Natural killer cell treated with Interleukin-12 subunit alpha and Interleukin-12 subunit beta and Interleukin-15 and Interleukin-18, amount 100 ng/mL, for 72 hours (primary cell): ENCODE measurements around the gene CNPPD1. TPM values are rescaled to one million over a fixed set of nuclear protein-coding genes. Genes with fewer than 3 reads are reported as not detected.

Source experiments
- ATAC-seq, 2 donors: fragments of 150-1000 bp; cut with Tn5 transposase in 1 of 2; sonication (Bioruptor Pico), chemical (Tn5 transposase) in 1 of 2; 2 replicates each; pipeline ENCODE4 v1.10.0; 2021
- DNase-seq: peaks from one replicate; pipeline ENCODE4 v3.0.0; 2022; ENCODE audit warnings: low spot score
- H3K27ac Mint-ChIP-seq, 2 donors: 1 replicate in 1 of 2; 2 replicates in 1 of 2; pipeline ENCODE4 v1.8.0; 2022; ENCODE audit warnings: mixed read lengths in 2 of 2, mild to moderate bottlenecking in 1 of 2, moderate library complexity in 1 of 2
- H3K27me3 Mint-ChIP-seq, 2 donors: 1 replicate in 1 of 2; 2 replicates in 1 of 2; pipeline ENCODE4 v1.8.0; 2022; ENCODE audit warnings: mixed read lengths in 2 of 2
- H3K36me3 Mint-ChIP-seq: one replicate; pipeline ENCODE4 v1.8.0; 2022; ENCODE audit warnings: mixed read lengths
- H3K4me1 Mint-ChIP-seq, 2 donors: 1 replicate in 1 of 2; 2 replicates in 1 of 2; pipeline ENCODE4 v1.8.0; 2022; ENCODE audit warnings: low read depth in 2 of 2, mixed read lengths in 2 of 2, mild to moderate bottlenecking in 1 of 2
- H3K4me3 Mint-ChIP-seq: one replicate; pipeline ENCODE4 v1.8.0; 2022; ENCODE audit warnings: mixed read lengths
- H3K9me3 Mint-ChIP-seq: 2 replicates; pipeline ENCODE4 v1.8.0; 2022; ENCODE audit warnings: mixed read lengths
- total RNA-seq, 2 donors: library from RNA; stranded (reverse); gene quantifications; one replicate each; pipeline ENCODE4 v1.2.3, GENCODE V29; 2022

Gene CNPPD1
- total RNA-seq, 2 donors from 2014 or later, result 60.8 to 68.5 TPM

DNA sequence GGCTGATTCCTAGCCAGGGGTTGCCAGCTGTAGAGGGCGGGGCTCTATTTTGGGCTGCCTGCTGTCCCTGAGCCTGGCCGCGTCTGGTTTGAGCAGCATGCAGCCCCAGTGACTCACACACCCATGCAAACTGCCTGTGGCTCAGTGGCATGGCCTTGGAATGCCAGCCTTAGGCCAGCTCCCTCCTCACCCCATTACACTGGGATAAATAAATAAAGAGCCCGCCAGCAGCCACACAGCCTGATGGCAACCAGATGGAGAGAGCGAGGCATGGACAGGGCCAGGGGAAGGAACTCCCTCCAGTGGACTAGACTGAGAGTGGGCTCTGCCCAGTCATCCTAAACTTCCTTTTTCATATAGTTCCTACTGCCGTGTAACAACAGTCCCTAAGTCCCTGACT lies 34.4 kb downstream of the CNPPD1 start:
- no peaks in the 10 kb centered on the region for H3K4me1 Mint-ChIP-seq
- H3K4me3 Mint-ChIP-seq, result no peak overlapping the region
- H3K27me3 Mint-ChIP-seq, result no peaks in the 10 kb centered on the region
- H3K9me3 Mint-ChIP-seq, result no peaks in the 10 kb centered on the region
- H3K27ac Mint-ChIP-seq, result no peak overlapping the region
- ATAC-seq (peak in 1 of 2 donors; percentile 32), DNase-seq (no peak)
- peaks cover 24% of the 10 kb centered on the region for H3K36me3 Mint-ChIP-seq

GRCh38 chr2:219140722-219141121 lies 36.0 kb downstream of the CNPPD1 start:
- ATAC-seq (no peak), DNase-seq (no peak)
- Mint-ChIP-seq H3K36me3 (peaks cover 16% of the 10 kb centered on the region), H3K27ac (no peak overlapping the region), H3K4me3 (no peak overlapping the region), H3K4me1 (no peaks in the 10 kb centered on the region), H3K9me3 (no peaks in the 10 kb centered on the region), H3K27me3 (no peaks in the 10 kb centered on the region)

DNA sequence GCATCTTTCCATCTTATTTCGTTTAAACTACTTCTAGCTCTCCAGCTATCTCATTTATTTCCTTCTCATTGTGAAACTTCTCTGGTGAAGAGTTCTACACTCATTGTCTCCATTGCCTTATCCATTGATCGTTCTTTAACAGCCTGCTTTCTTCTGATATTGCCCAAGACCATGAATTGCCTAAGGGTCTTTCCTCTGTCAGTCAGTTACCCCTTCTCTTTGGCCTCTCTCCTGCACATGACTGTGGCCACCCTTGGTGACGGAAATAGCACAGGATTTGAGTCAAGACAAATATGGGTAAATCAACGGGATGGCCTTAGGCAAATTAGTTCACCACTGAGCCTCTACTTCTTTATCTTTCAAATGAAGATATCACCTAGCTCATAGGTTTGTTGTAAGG lies 42.7 kb downstream of the CNPPD1 start:
- DNase-seq, result no peak
- Mint-ChIP-seq H3K36me3 (no peaks in the 10 kb centered on the region), H3K27me3 (no peaks in the 10 kb centered on the region), H3K9me3 (no peaks in the 10 kb centered on the region), H3K4me1 (peaks cover 7 to 12% of the 10 kb centered on the region in 2 donors), H3K27ac (peak overlapping the region in 1 of 2 donors; percentile 1), H3K4me3 (no peak overlapping the region)
- peak in 1 of 2 donors; percentile 17 for ATAC-seq

- no peaks in the 10 kb centered on the region for H3K27me3 Mint-ChIP-seq
- H3K36me3 Mint-ChIP-seq, result no peaks in the 10 kb centered on the region
- no peak overlapping the region for H3K27ac Mint-ChIP-seq
- ATAC-seq (no peak), DNase-seq (no peak)
- peaks cover 11 to 12% of the 10 kb centered on the region in 2 donors for H3K4me1 Mint-ChIP-seq
- no peak overlapping the region for H3K4me3 Mint-ChIP-seq
- no peaks in the 10 kb centered on the region for H3K9me3 Mint-ChIP-seq
Measured at GRCh38 chr2:219131744-219132143, 45.0 kb downstream of the CNPPD1 start.

DNA sequence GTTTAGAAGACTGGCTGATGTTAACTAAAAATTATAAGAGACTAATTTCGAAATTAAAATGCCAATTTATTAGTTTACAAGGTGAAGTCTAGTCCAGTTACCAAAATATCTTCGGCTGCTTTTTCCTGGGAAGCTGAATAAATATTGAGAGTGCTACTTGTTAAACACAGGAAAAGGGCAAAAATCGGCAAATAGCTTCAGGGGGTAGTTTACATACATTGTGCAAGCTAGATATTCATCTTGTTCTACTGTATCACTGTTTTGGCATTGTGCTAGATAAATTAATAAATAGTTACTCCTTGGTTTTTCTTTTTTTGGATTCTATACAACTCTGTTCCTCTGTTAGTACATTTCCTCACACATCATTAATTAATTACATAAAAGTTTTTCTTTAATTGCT lies 45.4 kb downstream of the CNPPD1 start:
- Mint-ChIP-seq H3K27ac (no peak overlapping the region), H3K27me3 (no peaks in the 10 kb centered on the region), H3K9me3 (no peaks in the 10 kb centered on the region), H3K4me3 (no peak overlapping the region), H3K36me3 (no peaks in the 10 kb centered on the region), H3K4me1 (peaks cover 11 to 12% of the 10 kb centered on the region in 2 donors)
- ATAC-seq, result no peak
- no peak for DNase-seq

- Mint-ChIP-seq H3K4me3 (no peak overlapping the region), H3K36me3 (no peaks in the 10 kb centered on the region), H3K9me3 (no peaks in the 10 kb centered on the region), H3K27me3 (no peaks in the 10 kb centered on the region), H3K27ac (no peak overlapping the region), H3K4me1 (peaks cover 20 to 22% of the 10 kb centered on the region in 2 donors)
- ATAC-seq, result no peak
- no peak for DNase-seq
Measured at GRCh38 chr2:219129589-219129988, 47.1 kb downstream of the CNPPD1 start.

- Mint-ChIP-seq H3K36me3 (no peaks in the 10 kb centered on the region), H3K27ac (no peak overlapping the region), H3K9me3 (no peaks in the 10 kb centered on the region), H3K27me3 (no peaks in the 10 kb centered on the region), H3K4me3 (no peak overlapping the region), H3K4me1 (peaks cover 26 to 28% of the 10 kb centered on the region in 2 donors)
- DNase-seq (no peak), ATAC-seq (no peak)
Measured at GRCh38 chr2:219128396-219128795, 48.3 kb downstream of the CNPPD1 start.

DNA sequence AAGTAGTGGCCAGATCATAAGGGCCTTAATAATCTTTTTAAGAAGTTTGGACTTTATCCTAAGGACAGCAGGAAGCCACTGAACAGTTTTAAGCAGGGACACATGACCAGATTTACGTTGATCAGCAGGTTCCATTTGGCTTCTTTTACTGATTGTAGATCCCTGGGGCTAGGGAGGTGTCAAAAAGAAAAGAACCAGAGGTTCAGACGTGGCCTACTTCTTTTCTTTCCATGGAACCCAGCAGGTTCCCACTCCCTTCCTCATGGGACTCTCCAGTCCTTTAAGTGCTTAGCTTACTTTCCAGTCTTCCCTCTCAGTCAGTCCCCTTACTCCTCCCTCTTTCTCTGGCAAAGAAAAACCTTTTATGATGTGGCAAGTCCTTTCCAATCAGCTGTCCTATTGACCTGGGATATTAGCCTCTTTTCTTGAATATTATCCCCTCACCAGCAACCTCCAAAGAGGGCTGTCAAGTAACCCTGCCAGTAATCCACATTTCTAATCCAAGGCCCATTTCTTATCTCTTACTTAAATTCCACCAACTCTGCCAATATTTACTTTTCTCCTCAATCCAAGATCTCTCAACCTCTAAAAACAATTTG lies 49.6 kb downstream of the CNPPD1 start:
- Mint-ChIP-seq H3K9me3 (no peaks in the 10 kb centered on the region), H3K4me3 (no peak overlapping the region), H3K27me3 (no peaks in the 10 kb centered on the region), H3K36me3 (no peaks in the 10 kb centered on the region), H3K4me1 (peaks cover 28 to 31% of the 10 kb centered on the region in 2 donors), H3K27ac (no peak overlapping the region)
- ATAC-seq, result no peak
- no peak for DNase-seq

DNA sequence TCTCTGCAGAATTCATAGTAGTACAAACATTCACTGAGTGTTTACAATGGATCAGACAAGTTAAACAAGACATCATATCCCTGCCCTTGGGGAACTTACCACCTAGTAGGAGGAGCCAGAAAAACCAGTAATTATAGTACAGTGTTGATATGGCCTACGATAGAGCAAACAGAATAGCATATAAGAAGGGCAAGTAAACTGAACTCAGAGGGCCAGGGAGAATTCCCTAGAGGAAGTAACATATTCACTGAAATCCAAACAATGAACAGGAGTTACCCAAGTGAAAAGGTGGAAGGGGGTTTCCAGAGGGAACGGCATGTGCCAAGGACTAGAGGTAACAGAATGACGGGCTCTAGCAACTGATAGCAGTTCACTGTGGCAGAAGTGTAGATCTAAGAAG lies 50.2 kb downstream of the CNPPD1 start:
- peaks cover 28 to 31% of the 10 kb centered on the region in 2 donors for H3K4me1 Mint-ChIP-seq
- H3K27me3 Mint-ChIP-seq, result no peaks in the 10 kb centered on the region
- no peak overlapping the region for H3K27ac Mint-ChIP-seq
- H3K4me3 Mint-ChIP-seq, result no peak overlapping the region
- DNase-seq, result no peak
- no peak for ATAC-seq
- no peaks in the 10 kb centered on the region for H3K36me3 Mint-ChIP-seq
- no peaks in the 10 kb centered on the region for H3K9me3 Mint-ChIP-seq

- no peaks in the 10 kb centered on the region for H3K36me3 Mint-ChIP-seq
- H3K27ac Mint-ChIP-seq, result no peak overlapping the region
- no peak overlapping the region for H3K4me3 Mint-ChIP-seq
- no peak for DNase-seq
- H3K27me3 Mint-ChIP-seq, result no peaks in the 10 kb centered on the region
- H3K9me3 Mint-ChIP-seq, result no peaks in the 10 kb centered on the region
- H3K4me1 Mint-ChIP-seq, result peaks cover 28 to 31% of the 10 kb centered on the region in 2 donors
- no peak for ATAC-seq
Measured at GRCh38 chr2:219125886-219126270, 50.8 kb downstream of the CNPPD1 start.

- Mint-ChIP-seq H3K36me3 (no peaks in the 10 kb centered on the region), H3K9me3 (no peaks in the 10 kb centered on the region), H3K4me1 (peaks cover 28 to 31% of the 10 kb centered on the region in 2 donors), H3K4me3 (no peak overlapping the region), H3K27ac (no peak overlapping the region), H3K27me3 (no peaks in the 10 kb centered on the region)
- no peak for ATAC-seq
- DNase-seq, result no peak
Measured at GRCh38 chr2:219125225-219125885, 51.4 kb downstream of the CNPPD1 start.

DNA sequence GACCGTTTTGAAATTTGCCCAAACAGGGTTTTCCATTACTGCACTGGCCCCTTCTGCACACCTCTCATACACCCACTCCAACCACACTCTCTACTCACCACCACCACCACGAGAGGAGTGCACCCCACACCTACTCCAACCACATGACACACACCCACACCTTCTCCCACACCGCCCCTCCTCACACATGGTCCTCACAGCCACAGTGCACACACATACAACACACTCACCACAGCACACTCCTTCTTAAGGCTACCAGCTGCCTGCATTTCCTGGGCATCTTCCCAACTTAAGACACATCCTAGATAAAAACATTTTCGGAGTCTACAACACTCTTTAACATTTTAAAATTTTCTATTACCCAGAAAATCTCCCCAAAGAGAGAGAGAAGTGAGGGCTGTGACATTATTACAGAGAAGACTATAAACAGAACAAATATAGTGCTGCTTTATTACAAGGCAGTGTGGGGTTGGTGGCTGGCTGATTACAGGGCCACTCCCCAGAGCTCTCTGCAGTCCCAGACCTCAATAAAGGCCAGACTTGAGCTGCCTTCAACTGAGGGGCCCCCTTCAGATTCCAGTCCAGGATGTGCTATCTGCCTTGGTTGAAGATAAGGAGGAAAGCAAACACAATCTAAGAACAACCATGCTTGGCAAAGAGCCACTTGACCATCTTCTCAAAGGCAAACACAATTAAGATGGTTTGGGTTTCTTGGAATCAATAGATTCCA lies 52.2 kb downstream of the CNPPD1 start:
- Mint-ChIP-seq H3K9me3 (no peaks in the 10 kb centered on the region), H3K4me1 (peaks cover 28 to 32% of the 10 kb centered on the region in 2 donors), H3K27ac (peak overlapping the region in 1 of 2 donors; percentile 28), H3K36me3 (no peaks in the 10 kb centered on the region), H3K27me3 (no peaks in the 10 kb centered on the region), H3K4me3 (peak overlapping the region; percentile 16)
- DNase-seq (no peak), ATAC-seq (peak; percentile 83 to 84)

- H3K27ac Mint-ChIP-seq, result peak overlapping the region; percentile 27 to 28
- H3K9me3 Mint-ChIP-seq, result no peaks in the 10 kb centered on the region
- H3K36me3 Mint-ChIP-seq, result no peaks in the 10 kb centered on the region
- no peak overlapping the region for H3K4me3 Mint-ChIP-seq
- H3K27me3 Mint-ChIP-seq, result no peaks in the 10 kb centered on the region
- DNase-seq (no peak), ATAC-seq (no peak)
- peaks cover 28 to 31% of the 10 kb centered on the region in 2 donors for H3K4me1 Mint-ChIP-seq
Measured at GRCh38 chr2:219123356-219124135, 53.2 kb downstream of the CNPPD1 start.
